OCI-LY3 (cell line): Measurements from ENCODE around the gene FCN1.

Experiments used
- CTCF ChIP-seq: fragments of 200-600, 300-600 bp; sonication (generic); IDR thresholded peaks from 2 replicates; pipeline ENCODE4 v1.5.1; 2014; ENCODE audit warnings: antibody characterized with exemption, low read length, low read depth
- EZH2phosphoT487 ChIP-seq: fragments of 200-600 bp; shearing (Covaris generic); IDR thresholded peaks from 2 replicates; pipeline ENCODE4 v1.6.1; 2018; ENCODE audit warnings: antibody characterized with exemption, mixed run types, low read depth

DNA sequence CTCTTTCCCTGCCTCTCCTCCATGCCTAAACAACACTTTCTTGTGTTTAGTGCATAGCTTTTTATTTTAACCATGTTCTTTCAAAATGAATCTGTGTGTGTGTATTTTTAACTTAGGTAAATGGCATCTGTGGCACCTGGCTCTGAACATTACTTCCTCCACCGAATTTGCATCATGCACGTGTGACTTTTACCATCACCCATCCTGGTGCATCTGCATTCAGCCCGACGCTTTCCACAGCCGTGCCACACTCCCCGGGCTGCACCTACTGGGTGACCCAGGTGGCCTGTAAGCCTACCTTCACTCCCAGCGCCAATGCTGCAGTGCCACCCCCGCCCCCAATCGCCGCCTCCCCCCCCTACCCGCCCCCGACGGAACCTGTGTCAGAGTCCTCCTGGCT is 12.7 kb upstream of the FCN1 start:
- TF ChIP-seq CTCF (no peak), EZH2phosphoT487 (no peak)
